Cardiac muscle cell (in vitro differentiated cells and primary cell): ENCODE data around the gene DDX10. TPM values are rescaled to one million over a fixed set of nuclear protein-coding genes. Genes with fewer than 3 reads are reported as not detected.
A peak's percentile ranks its signal among the peaks of the same experiment; 100 is the strongest.

Source experiments
- DNase-seq, 2 donors: peaks; one replicate each; pipeline versions ENCODE4 v3.0.0 to v3.0.0-alpha.2; 2010 to 2017; ENCODE audit warnings: low read depth in 1 of 2, low spot score in 1 of 2
- H3K27ac ChIP-seq: fragments of 200-600 bp; sonication (generic); 2 replicates; pipeline ENCODE4 v1.5.1; 2016
- H3K27me3 ChIP-seq: fragments of 200-600 bp; sonication (generic); 2 replicates; pipeline ENCODE4 v1.6.0; 2016; ENCODE audit warnings: control low read depth
- H3K36me3 ChIP-seq: fragments of 200-600 bp; sonication (generic); 2 replicates; pipeline ENCODE4 v1.5.1; 2016; ENCODE audit warnings: control low read depth
- H3K4me1 ChIP-seq: fragments of 200-600 bp; sonication (generic); 2 replicates; pipeline ENCODE4 v1.8.1; 2017; ENCODE audit warnings: low read depth, mild to moderate bottlenecking, mixed run types
- H3K4me3 ChIP-seq: fragments of 200-600 bp; sonication (generic); 2 replicates; pipeline ENCODE4 v1.5.1; 2016; ENCODE audit warnings: mild to moderate bottlenecking
- H3K9me3 ChIP-seq: fragments of 200-600 bp; sonication (generic); 2 replicates; pipeline ENCODE4 v1.5.1; 2017; ENCODE audit warnings: low read depth, mild to moderate bottlenecking, control low read depth
- CTCF ChIP-seq: IDR thresholded peaks from 2 replicates; pipeline ENCODE4 v1.5.1; 2012; ENCODE audit warnings: low read depth, mild to moderate bottlenecking, low read length
- polyA plus RNA-seq: library from polyadenylated mRNA; unstranded; fragments of >200 nt; fragmentation: Nextera tagmentation; extraction: Ambion mirVana; gene quantifications from 2 replicates; pipeline ENCODE4 v1.2.1, GENCODE V29; 2016
- total RNA-seq: library from RNA; depleted of rRNA; stranded (reverse); fragments of >200 nt; gene quantifications from 2 replicates; pipeline ENCODE4 v1.2.3, GENCODE V29; 2016

DDX10 gene
- total and polyA plus RNA-seq, 2 experiments from 2014 or later = 16.0 to 17.9 TPM

- no peak overlapping the region for H3K4me3 ChIP-seq
- no peaks in the 10 kb centered on the region for H3K9me3 ChIP-seq
- peaks cover 2% of the 10 kb centered on the region for H3K4me1 ChIP-seq
- H3K36me3 ChIP-seq = no peaks in the 10 kb centered on the region
- no peak for TF ChIP-seq CTCF
- no peaks in the 10 kb centered on the region for H3K27me3 ChIP-seq
- no peak for DNase-seq
- no peak overlapping the region for H3K27ac ChIP-seq
Observed at GRCh38 chr11:108984523-108984922, 319.7 kb downstream of the DDX10 start.

- no peak overlapping the region for H3K27ac ChIP-seq
- no peaks in the 10 kb centered on the region for H3K9me3 ChIP-seq
- H3K27me3 ChIP-seq = no peaks in the 10 kb centered on the region
- TF ChIP-seq CTCF = no peak
- H3K36me3 ChIP-seq = no peaks in the 10 kb centered on the region
- no peak overlapping the region for H3K4me3 ChIP-seq
- DNase-seq = no peak
- peaks cover 2% of the 10 kb centered on the region for H3K4me1 ChIP-seq
Observed at GRCh38 chr11:108985236-108985944, 320.5 kb downstream of the DDX10 start.

- H3K27ac ChIP-seq = no peak overlapping the region
- peaks cover 2% of the 10 kb centered on the region for H3K4me1 ChIP-seq
- no peaks in the 10 kb centered on the region for H3K27me3 ChIP-seq
- no peaks in the 10 kb centered on the region for H3K9me3 ChIP-seq
- TF ChIP-seq CTCF = no peak
- DNase-seq = peak in 1 of 2 donors; percentile 73
- H3K4me3 ChIP-seq = no peak overlapping the region
- no peaks in the 10 kb centered on the region for H3K36me3 ChIP-seq
Observed at GRCh38 chr11:108985945-108986279, 321.0 kb downstream of the DDX10 start.

Other genes starting within 250 kb of the DDX10 start
- gene C11orf65, start 197.5 kb upstream of the DDX10 start, total RNA-seq = 1.6 TPM in 1 of 2 replicates, not detected in the other
- 1.4 and 3.7 TPM in 2 replicates for gene C11orf65, start 197.5 kb upstream of the DDX10 start, polyA plus RNA-seq
- 8.5 and 12.0 TPM in 2 replicates for gene POGLUT3, start 166.7 kb upstream of the DDX10 start, total RNA-seq
- gene POGLUT3, start 166.7 kb upstream of the DDX10 start, polyA plus RNA-seq = 14.5 and 18.8 TPM in 2 replicates
- 5.6 and 7.7 TPM in 2 replicates for gene EXPH5, start 71.3 kb upstream of the DDX10 start, total RNA-seq
- 2.6 and 4.6 TPM in 2 replicates for gene EXPH5, start 71.3 kb upstream of the DDX10 start, polyA plus RNA-seq